Activated CD4-positive, alpha-beta T cell treated with anti-CD3 and anti-CD28 coated beads, Interleukin-2, amount 10 ng/mL, durations not matched to agents 7 days and 5 days (primary cell): ENCODE data around the gene RGS19. TPM values are rescaled to one million over a fixed set of nuclear protein-coding genes. Genes with fewer than 3 reads are reported as not detected.

ENCODE experiments used
- CTCF ChIA-PET: fragments of 350-600 bp; sonication (Branson Sonifier 250); formaldehyde crosslinking; loops from one replicate; lab custom pipeline; 2021; ENCODE audit warnings: antibody characterized with exemption; lab: Charles Lee
- POLR2A ChIA-PET: fragments of 350-600 bp; sonication (Branson Sonifier 250); formaldehyde crosslinking; loops from one replicate; lab custom pipeline; 2021; ENCODE audit warnings: antibody characterized with exemption; lab: Charles Lee
- DNase-seq: peaks from one replicate; pipeline ENCODE4 v3.0.0-alpha.2; 2020
- H3K27ac Mint-ChIP-seq: one replicate; pipeline ENCODE4 v1.8.0; 2021; ENCODE audit warnings: mild to moderate bottlenecking, moderate library complexity, mixed read lengths
- H3K27me3 Mint-ChIP-seq: one replicate; pipeline ENCODE4 v1.8.0; 2021; ENCODE audit warnings: mixed read lengths
- H3K36me3 Mint-ChIP-seq: one replicate; pipeline ENCODE4 v1.8.0; 2021; ENCODE audit warnings: low read depth, mixed read lengths
- H3K4me1 Mint-ChIP-seq: one replicate; pipeline ENCODE4 v1.8.0; 2021; ENCODE audit warnings: mixed read lengths
- H3K4me3 Mint-ChIP-seq: one replicate; pipeline ENCODE4 v1.8.0; 2021; ENCODE audit warnings: mild to moderate bottlenecking, moderate library complexity, mixed read lengths
- H3K9me3 Mint-ChIP-seq: one replicate; pipeline ENCODE4 v1.8.0; 2021; ENCODE audit warnings: mixed read lengths
- total RNA-seq, 2 experiments: library from RNA; stranded (reverse); gene quantifications; one replicate each; pipeline ENCODE4 v1.2.3, GENCODE V29; 2021

Gene RGS19
- total RNA-seq, 2 experiments from 2014 or later: 105 to 107 TPM

DNA sequence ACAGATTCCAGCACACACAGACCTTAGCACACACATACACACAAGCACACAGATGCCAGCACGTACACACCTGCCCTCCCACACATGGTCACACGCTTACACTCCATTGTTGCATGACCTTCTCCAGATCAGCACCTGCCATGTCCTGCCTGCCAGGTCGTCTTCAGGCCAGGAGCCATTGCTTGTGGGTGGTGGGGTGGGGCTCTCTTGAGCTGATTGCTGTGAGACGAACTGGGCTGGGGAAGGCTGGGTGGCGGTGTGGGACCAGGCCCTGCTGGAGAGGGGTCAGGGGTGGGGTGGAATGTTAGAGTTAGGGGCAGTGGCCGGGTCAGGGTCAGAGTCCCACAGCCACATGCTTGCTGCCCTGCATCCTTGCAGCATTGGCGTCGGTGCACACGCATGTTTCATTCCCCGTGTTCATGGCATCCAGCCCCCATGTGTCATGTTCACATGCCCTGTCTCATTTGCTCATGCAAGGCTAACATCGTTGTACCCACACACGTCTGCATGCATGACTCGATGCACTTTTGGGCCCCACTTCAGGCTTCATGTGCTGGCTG is 34.6 kb upstream of the RGS19 start:
- ChIA-PET POLR2A (no interaction called here), CTCF (no interaction called here)
- no peaks in the 10 kb centered on the region for H3K9me3 Mint-ChIP-seq

GRCh38 chr20:64113444-64113775 is 34.1 kb upstream of the RGS19 start:
- CTCF ChIA-PET: no interaction called here
- H3K27ac Mint-ChIP-seq: no peak overlapping the region

More for the DNA sequence above, 34.6 kb upstream of the RGS19 start:
- Mint-ChIP-seq H3K36me3 (no peaks in the 10 kb centered on the region), H3K4me1 (no peaks in the 10 kb centered on the region), H3K27ac (no peak overlapping the region), H3K27me3 (no peaks in the 10 kb centered on the region), H3K4me3 (no peak overlapping the region)
- DNase-seq: peak; percentile 4

DNA sequence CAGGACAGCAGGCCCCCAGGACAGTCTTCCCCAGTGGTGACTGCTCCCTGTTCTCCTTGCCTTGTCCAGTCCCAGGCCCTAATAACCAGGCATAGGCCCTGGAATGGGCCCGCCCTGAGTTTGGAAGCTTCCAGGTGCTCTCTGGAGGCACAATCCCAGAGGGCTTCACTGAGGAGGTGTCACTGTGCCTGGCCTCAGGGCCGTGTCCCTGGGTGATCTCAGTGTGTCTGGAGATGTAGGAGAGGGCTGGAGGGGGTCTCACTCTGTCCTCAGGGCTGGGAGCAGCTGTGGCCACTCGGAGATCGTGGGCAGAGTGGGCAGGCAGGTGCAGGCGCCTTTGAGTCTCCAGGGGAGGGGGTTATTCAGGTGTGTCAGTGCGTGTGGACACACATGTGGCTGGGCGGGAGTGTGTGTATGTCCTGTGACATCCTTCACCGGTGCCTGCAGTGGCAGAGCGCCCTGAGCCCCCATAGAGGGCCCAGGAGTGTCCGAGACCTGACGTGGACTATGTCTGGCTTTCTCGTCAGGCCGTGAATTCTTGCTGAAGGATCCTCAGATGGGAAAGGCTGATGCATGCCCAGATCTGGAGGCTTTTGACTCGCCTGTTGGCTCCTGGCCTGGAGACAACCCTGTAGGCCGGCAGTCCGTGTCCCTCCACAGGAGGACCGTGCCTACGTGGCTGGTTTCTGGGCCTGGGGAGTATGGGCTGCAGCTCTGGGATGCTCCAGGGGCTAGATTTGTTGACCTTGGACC is 33.5 kb upstream of the RGS19 start:
- CTCF ChIA-PET: interaction anchor here (1.1 kb wide), 1 partner anchor 12 kb away, joined by 3 read pairs; no protein-coding TSS in a partner anchor

More at GRCh38 chr20:64113444-64113775, 34.1 kb upstream of the RGS19 start:
- Mint-ChIP-seq H3K4me1 (no peaks in the 10 kb centered on the region), H3K27me3 (no peaks in the 10 kb centered on the region), H3K4me3 (no peak overlapping the region), H3K9me3 (no peaks in the 10 kb centered on the region), H3K36me3 (no peaks in the 10 kb centered on the region)
- DNase-seq: no peak
- POLR2A ChIA-PET: no interaction called here

GRCh38 chr20:64111841-64112641 is 32.7 kb upstream of the RGS19 start:
- H3K27ac Mint-ChIP-seq: no peak overlapping the region
- peak; percentile 4 for DNase-seq
- no peaks in the 10 kb centered on the region for H3K36me3 Mint-ChIP-seq
- POLR2A ChIA-PET: no interaction called here
- no peaks in the 10 kb centered on the region for H3K4me1 Mint-ChIP-seq
- CTCF ChIA-PET: interaction anchor here (0.5 to 1.2 kb wide), 3 partner anchors 9 to 1210 kb away, joined by 3 read pairs; no protein-coding TSS in a partner anchor
- H3K27me3 Mint-ChIP-seq: no peaks in the 10 kb centered on the region
- H3K4me3 Mint-ChIP-seq: no peak overlapping the region
- H3K9me3 Mint-ChIP-seq: no peaks in the 10 kb centered on the region

More for the DNA sequence above, 33.5 kb upstream of the RGS19 start:
- DNase-seq: peak; percentile 4
- H3K4me1 Mint-ChIP-seq: no peaks in the 10 kb centered on the region
- H3K27me3 Mint-ChIP-seq: no peaks in the 10 kb centered on the region
- no peaks in the 10 kb centered on the region for H3K36me3 Mint-ChIP-seq
- no peaks in the 10 kb centered on the region for H3K9me3 Mint-ChIP-seq
- H3K4me3 Mint-ChIP-seq: no peak overlapping the region
- no peak overlapping the region for H3K27ac Mint-ChIP-seq
- POLR2A ChIA-PET: no interaction called here

DNA sequence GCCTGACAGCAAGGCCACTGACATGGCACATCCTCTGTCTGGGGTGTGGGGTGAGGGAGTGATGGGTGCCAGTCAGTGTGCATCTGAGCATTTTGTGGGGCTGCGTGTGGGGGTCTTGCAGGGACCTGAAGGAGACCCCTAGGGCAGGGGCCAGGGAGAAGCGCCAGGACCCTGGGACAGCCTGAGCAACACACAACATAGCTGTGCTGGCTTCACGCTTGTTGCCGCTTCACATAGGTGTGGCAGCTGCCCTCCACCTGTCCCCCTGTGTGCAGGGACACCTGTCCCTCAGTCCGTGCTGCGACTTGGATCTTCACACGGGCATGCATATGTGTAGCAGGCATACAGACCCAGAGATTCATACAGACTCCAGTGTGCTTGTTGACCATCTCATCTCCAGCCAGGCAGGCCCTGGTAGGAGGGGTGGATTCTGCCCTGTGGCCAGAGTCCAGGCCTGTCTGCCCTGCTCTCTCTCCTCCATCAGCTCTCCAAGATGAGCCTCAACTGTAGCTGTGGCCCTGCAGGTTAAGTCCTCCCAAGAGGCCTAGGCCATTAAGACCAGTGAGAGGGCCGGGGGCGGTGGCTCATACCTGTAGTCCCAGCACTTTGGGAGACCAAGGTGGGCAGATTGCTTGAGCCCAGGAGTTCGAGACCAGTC is 31.2 kb upstream of the RGS19 start:
- ChIA-PET CTCF (interaction anchor here (1.3 to 1.5 kb wide), 3 partner anchors 10 to 176 kb away, joined by 4 read pairs; no protein-coding TSS in a partner anchor), POLR2A (no interaction called here)
- no peaks in the 10 kb centered on the region for H3K4me1 Mint-ChIP-seq
- no peak overlapping the region for H3K4me3 Mint-ChIP-seq
- H3K9me3 Mint-ChIP-seq: no peaks in the 10 kb centered on the region
- no peaks in the 10 kb centered on the region for H3K36me3 Mint-ChIP-seq
- peak; percentile 5 for DNase-seq
- no peak overlapping the region for H3K27ac Mint-ChIP-seq
- no peaks in the 10 kb centered on the region for H3K27me3 Mint-ChIP-seq

DNA sequence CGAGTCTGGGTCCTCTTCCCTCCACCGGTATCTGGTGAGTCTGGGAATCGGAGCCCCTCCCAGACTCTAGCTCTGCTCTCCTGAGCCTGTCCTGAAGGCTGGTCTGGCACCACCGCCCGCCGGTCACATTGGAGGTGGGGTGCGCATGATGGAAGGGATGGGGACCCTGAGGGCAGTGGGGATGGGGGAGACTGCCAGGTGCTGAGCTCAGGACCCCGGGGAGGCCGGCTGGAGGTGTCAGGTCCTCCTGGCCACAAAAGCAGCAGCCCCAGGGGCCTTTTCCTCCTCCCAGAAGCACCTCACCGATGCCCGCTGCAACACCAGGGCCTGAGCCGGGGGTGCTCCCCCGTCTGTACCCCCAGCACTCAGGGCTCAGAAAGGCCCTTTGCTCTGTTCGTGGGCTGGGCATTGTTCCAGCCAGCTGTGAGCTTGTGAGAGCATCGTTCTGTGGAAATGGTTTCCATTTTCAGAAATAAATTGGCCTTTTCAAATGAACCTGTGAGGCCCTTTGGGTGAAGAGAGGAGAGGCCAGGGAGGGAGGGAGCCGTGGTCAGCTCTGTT is 30.6 kb upstream of the RGS19 start:
- Mint-ChIP-seq H3K27me3 (no peaks in the 10 kb centered on the region), H3K4me1 (no peaks in the 10 kb centered on the region), H3K4me3 (no peak overlapping the region), H3K9me3 (no peaks in the 10 kb centered on the region), H3K27ac (no peak overlapping the region), H3K36me3 (no peaks in the 10 kb centered on the region)
- ChIA-PET CTCF (interaction anchor here (1.3 to 1.5 kb wide), 3 partner anchors 11 to 176 kb away, joined by 4 read pairs; no protein-coding TSS in a partner anchor), POLR2A (interaction anchor here (0.6 kb wide), 1 partner anchor 199 kb away, joined by 5 read pairs; no protein-coding TSS in a partner anchor)
- DNase-seq: peak; percentile 3

GRCh38 chr20:64108731-64109681 is 29.7 kb upstream of the RGS19 start:
- Mint-ChIP-seq H3K27me3 (no peaks in the 10 kb centered on the region), H3K36me3 (no peaks in the 10 kb centered on the region), H3K4me3 (no peak overlapping the region), H3K27ac (no peak overlapping the region), H3K4me1 (no peaks in the 10 kb centered on the region), H3K9me3 (no peaks in the 10 kb centered on the region)
- CTCF ChIA-PET: interaction anchor here (1.3 to 1.5 kb wide), 3 partner anchors 12 to 177 kb away, joined by 4 read pairs; no protein-coding TSS in a partner anchor
- POLR2A ChIA-PET: interaction anchor here (0.6 kb wide), 1 partner anchor 198 kb away, joined by 5 read pairs; no protein-coding TSS in a partner anchor
- peak; percentile 3 for DNase-seq

GRCh38 chr20:64107736-64108457 is 28.6 kb upstream of the RGS19 start:
- Mint-ChIP-seq H3K4me1 (no peaks in the 10 kb centered on the region), H3K27ac (no peak overlapping the region), H3K36me3 (no peaks in the 10 kb centered on the region), H3K27me3 (peaks cover 10% of the 10 kb centered on the region), H3K9me3 (no peaks in the 10 kb centered on the region), H3K4me3 (no peak overlapping the region)
- ChIA-PET CTCF (interaction anchor here (0.6 to 1.4 kb wide), 3 partner anchors 24 to 178 kb away, joined by 3 to 5 read pairs (median 3); partner anchors contain the start of gene LKAAEAR1), POLR2A (no interaction called here)
- peak; percentile 4 for DNase-seq

- H3K27ac Mint-ChIP-seq: no peak within 1 kb of the TSS
- H3K36me3 Mint-ChIP-seq: no peaks in the 10 kb centered on the region
- ChIA-PET POLR2A (no interaction called here), CTCF (interaction anchor here (0.6 to 1.4 kb wide), 2 partner anchors 120 to 179 kb away, joined by 3 to 5 read pairs; no protein-coding TSS in a partner anchor)
- peaks cover 3% of the 10 kb centered on the region for H3K4me1 Mint-ChIP-seq
- H3K4me3 Mint-ChIP-seq: no peak within 1 kb of the TSS
- DNase-seq: no peak
- H3K9me3 Mint-ChIP-seq: no peaks in the 10 kb centered on the region
- peaks cover 14% of the 10 kb centered on the region for H3K27me3 Mint-ChIP-seq
These were observed 27.8 kb upstream of the RGS19 start, which contains the start of gene NPBWR2 for GRCh38 chr20:64106981-64107735. Gene NPBWR2 (minus strand): TSS chr20:64107565. CDS start chr20:64106831, 734 bp downstream.

GRCh38 chr20:64106435-64106961 is 27.2 kb upstream of the RGS19 start:
- POLR2A ChIA-PET: no interaction called here
- H3K4me1 Mint-ChIP-seq: peaks cover 3% of the 10 kb centered on the region
- H3K4me3 Mint-ChIP-seq: no peak overlapping the region
- no peaks in the 10 kb centered on the region for H3K9me3 Mint-ChIP-seq
- CTCF ChIA-PET: interaction anchor here (1.4 kb wide), 1 partner anchor 179 kb away, joined by 5 read pairs; no protein-coding TSS in a partner anchor
- H3K36me3 Mint-ChIP-seq: no peaks in the 10 kb centered on the region
- DNase-seq: no peak
- peaks cover 15% of the 10 kb centered on the region for H3K27me3 Mint-ChIP-seq
- H3K27ac Mint-ChIP-seq: no peak overlapping the region
